HAP-1 (cell line): Measurements from ENCODE around the gene PARD6G.
"Not testable (repeated sequence)": the region's sequence is repeated elsewhere in the genome, so short reads cannot be mapped to it uniquely, and the experiment has no call there.

ENCODE experiments used
- DNase-seq, 2 experiments: peaks; one replicate each; pipeline ENCODE4 v3.0.0-alpha.2; 2016 to 2020; ENCODE audit warnings: low spot score in 2 of 2
- H3K27me3 ChIP-seq: fragments of 250-450 bp; sonication (Bioruptor Pico); 2 replicates; pipeline ENCODE4 v1.5.1; 2020; ENCODE audit warnings: low read depth, mild to moderate bottlenecking, moderate library complexity
- H3K36me3 ChIP-seq: fragments of 250-450 bp; sonication (Bioruptor Pico); replicated peaks from 2 replicates; pipeline ENCODE4 v1.5.1; 2020; ENCODE audit warnings: mild to moderate bottlenecking
- H3K4me1 ChIP-seq: fragments of 250-450 bp; sonication (Bioruptor Pico); 2 replicates; pipeline ENCODE4 v1.5.1; 2020; ENCODE audit warnings: mild to moderate bottlenecking
- H3K4me3 ChIP-seq: fragments of 250-450 bp; sonication (Bioruptor Pico); 2 replicates; pipeline ENCODE4 v1.5.1; 2020; ENCODE audit warnings: mild to moderate bottlenecking, moderate library complexity
- H3K9me3 ChIP-seq: fragments of 250-450 bp; sonication (Bioruptor Pico); 2 replicates; pipeline ENCODE4 v1.5.1; 2020; ENCODE audit warnings: mild to moderate bottlenecking, moderate library complexity
- in situ Hi-C: fragments of 300-500 bp; cut with MboI; formaldehyde crosslinking; loops from 3 replicates; pipeline ENCODE4 v1.14.3; 2020; ENCODE audit warnings: low sequenced_read_pairs, inconsistent platforms, mixed read lengths

Gene PARD6G

DNA sequence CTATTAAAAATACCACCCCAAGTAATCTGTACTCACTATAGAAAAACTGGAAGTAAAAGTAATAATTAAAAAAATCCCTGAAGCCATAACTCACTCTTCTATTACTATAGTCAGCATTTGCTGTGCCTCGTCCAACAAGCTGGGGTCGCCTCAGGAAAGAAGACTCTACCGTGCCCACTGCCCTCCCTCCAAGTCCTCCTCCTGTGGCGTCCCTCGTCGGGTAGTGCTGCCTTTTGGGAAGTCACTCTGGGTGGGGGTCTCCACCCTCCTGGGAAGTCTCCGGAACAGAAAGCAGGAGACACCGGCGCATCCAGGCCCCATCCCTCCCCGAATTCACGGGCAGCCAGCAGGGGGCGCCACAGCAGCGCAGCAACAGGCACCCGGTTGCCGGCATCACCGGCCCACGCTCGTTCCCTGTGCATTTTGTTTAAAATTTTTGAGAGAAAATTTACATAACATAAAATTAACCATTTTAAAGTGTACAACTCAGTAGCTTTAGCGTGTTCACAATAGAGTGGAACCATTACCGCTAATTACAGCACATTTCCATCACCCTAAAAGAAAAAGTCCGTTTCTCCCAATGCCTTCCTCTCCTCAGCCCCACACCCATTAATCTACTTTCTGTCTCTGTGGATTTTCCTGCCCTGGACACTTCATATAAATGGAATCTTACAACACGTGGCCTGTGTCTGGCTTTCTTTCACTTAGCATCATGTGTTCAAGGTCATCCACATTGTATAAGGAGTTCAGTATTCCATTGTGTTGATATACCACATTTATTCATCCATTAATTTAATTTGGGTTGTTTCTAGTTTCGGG lies 76.1 kb downstream of the PARD6G start:
- peaks cover 3% of the 10 kb centered on the region for H3K4me1 ChIP-seq
- H3K36me3 ChIP-seq = no peaks in the 10 kb centered on the region
- in situ Hi-C loops = no loop called here
- H3K9me3 ChIP-seq = no peaks in the 10 kb centered on the region
- no peaks in the 10 kb centered on the region for H3K27me3 ChIP-seq
- no peak overlapping the region for H3K4me3 ChIP-seq
- peak; percentile 28 to 84 for DNase-seq

DNA sequence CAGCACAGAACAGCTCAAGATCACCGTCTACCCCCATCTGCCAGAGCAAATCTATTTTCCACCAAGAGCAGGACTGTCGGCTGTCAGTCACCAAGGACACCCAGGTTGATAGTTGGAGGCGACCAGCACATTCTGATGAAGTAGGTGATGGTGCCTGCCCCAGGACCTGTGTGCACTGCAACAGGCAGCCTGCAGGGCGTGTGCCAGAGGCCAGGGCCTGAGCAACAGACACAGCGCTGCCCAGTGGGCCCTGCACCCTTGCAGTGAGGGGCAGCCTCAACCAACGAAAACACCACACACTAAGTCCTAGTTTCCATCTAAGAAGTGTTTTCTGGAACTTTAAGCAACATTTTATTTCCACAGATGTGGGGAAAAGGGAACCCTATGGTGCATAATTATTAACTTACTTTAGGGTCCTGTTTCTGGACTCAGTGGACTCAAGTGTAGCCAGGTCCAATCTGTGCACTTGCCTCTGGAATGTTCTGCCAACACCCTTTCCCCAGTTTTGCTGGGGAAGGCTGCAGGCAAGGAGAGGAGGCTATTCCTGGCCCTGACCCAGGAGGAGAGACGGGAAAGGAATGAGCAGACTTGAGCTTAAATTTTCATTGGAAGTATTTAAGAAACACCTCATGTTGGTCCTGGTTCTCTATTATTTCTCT lies 76.8 kb downstream of the PARD6G start:
- no peak for DNase-seq
- H3K4me1 ChIP-seq = peaks cover 3% of the 10 kb centered on the region
- H3K27me3 ChIP-seq = no peaks in the 10 kb centered on the region
- in situ Hi-C loops = no loop called here
- H3K36me3 ChIP-seq = no peaks in the 10 kb centered on the region
- H3K4me3 ChIP-seq = no peak overlapping the region
- H3K9me3 ChIP-seq = no peaks in the 10 kb centered on the region

DNA sequence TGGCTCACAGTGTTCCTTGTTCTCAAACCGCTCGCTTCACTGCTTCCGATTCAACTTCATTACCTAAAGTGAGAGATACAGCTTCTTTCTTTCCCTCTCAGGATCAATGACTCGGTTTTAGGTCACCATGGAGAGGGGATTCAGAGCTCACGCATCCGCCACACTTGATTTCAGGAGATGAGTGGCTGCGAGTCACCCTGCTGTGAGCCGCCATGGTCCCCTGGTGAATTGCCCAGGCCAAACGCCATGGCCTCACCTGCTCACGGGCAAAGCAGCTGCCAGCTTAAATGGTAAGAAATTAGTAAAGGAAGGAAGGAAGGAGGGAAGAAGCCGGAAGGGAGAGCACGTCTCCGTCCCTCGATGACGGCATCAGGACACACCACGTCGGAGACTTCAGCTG lies 77.7 kb downstream of the PARD6G start:
- Histone ChIP-seq H3K4me3 (no peak overlapping the region), H3K27me3 (no peaks in the 10 kb centered on the region), H3K9me3 (no peaks in the 10 kb centered on the region), H3K4me1 (peaks cover 3% of the 10 kb centered on the region), H3K36me3 (no peaks in the 10 kb centered on the region)
- DNase-seq = no peak
- in situ Hi-C loops = no loop called here

DNA sequence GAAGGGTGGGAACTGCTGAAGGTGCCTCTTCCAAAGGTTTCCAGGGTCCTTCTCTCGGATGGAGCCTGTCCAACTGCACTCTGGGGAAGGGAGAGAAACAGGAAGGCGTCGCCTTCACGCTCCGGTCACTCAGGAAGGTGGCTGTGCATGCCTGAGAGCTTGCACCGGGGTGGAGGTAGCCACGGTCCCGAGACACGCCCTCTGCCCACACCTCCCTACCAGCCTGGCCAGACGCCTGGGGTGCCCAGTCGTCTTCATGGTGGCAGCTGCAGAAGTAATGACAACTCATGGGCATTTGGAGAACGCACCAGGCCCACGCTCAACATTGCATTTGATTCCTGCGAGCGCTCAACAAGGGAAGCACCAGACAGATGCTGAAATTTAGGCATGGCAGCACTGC lies 78.3 kb downstream of the PARD6G start:
- no peak for DNase-seq
- H3K27me3 ChIP-seq = no peaks in the 10 kb centered on the region
- no peak overlapping the region for H3K4me3 ChIP-seq
- H3K9me3 ChIP-seq = no peaks in the 10 kb centered on the region; the same call in 1 of the 2 replicates
- peaks cover 3% of the 10 kb centered on the region for H3K4me1 ChIP-seq
- H3K36me3 ChIP-seq = no peaks in the 10 kb centered on the region
- in situ Hi-C loops = no loop called here

DNA sequence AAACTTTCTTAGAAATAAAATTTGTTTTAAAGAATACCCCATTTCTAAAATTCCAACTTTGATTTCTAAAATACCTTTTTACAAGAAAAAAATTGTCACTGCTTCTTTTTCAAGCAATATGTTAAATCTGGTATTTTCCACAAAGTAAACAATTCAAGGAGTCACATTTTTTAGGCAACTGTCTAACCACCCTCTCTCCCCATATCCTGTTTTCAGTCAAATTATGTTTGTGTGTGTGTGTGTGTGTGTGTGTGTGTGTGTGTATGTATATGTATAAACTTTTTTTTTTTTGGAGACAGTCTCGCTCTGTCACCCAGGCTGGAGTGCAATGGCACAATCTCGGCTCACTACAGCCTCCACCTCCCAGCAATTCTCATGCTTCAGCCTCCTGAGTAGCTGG lies 79.0 kb downstream of the PARD6G start:
- H3K4me1 ChIP-seq = peaks cover 3% of the 10 kb centered on the region
- in situ Hi-C loops = no loop called here
- H3K27me3 ChIP-seq = no peaks in the 10 kb centered on the region
- no peak for DNase-seq
- no peaks in the 10 kb centered on the region for H3K36me3 ChIP-seq
- H3K4me3 ChIP-seq = no peak overlapping the region
- no peaks in the 10 kb centered on the region; the same call in 1 of the 2 replicates for H3K9me3 ChIP-seq

DNA sequence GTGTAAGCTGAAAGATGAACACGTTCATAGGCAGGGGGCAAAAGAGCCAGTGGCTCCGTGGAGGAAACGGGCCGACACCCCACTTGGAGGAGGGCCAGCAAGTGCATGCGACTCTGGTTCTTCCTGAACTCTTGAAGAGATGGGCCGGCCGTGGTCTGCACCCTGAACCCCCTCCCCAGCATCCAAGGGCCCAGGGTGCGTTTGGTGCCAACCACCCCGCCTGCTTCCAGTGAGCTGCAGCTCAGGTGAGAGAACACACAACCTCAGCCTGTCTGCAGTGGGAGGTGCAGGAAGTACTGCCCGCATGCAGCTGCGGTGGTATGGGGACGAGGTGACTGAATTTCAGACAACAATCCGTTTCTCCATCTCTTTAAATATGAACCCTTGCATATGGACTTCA lies 79.4 kb downstream of the PARD6G start:
- no peaks in the 10 kb centered on the region for H3K36me3 ChIP-seq
- no peak for DNase-seq
- no peak overlapping the region for H3K4me3 ChIP-seq
- in situ Hi-C loops = no loop called here
- H3K4me1 ChIP-seq = peaks cover 3% of the 10 kb centered on the region
- H3K27me3 ChIP-seq = no peaks in the 10 kb centered on the region
- no peaks in the 10 kb centered on the region; the same call in 1 of the 2 replicates for H3K9me3 ChIP-seq

DNA sequence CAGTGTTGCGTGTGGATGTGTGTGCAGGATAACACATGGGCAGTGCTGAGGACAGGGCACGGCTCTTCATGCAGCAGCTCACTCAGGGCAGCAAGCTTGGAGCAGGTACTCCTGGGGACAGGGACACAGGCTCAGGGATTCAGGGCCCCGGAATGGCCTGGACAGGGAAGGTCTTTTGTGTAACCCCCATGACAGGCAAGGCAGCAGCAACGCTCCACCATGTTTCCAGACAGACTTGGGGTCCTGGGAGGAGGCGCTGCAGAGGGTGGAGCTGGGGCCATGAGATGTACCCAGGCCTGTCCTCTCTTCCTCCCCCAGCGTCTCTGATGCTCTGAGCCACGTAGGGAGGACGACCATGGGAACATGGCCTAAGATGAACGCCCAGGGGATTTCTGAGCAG lies 80.0 kb downstream of the PARD6G start:
- no peak for DNase-seq
- no peaks in the 10 kb centered on the region for H3K27me3 ChIP-seq
- in situ Hi-C loops = no loop called here
- H3K36me3 ChIP-seq = no peaks in the 10 kb centered on the region
- H3K4me1 ChIP-seq = peaks cover 3% of the 10 kb centered on the region
- H3K4me3 ChIP-seq = no peak overlapping the region
- H3K9me3 ChIP-seq = no peaks in the 10 kb centered on the region; the same call in 1 of the 2 replicates

DNA sequence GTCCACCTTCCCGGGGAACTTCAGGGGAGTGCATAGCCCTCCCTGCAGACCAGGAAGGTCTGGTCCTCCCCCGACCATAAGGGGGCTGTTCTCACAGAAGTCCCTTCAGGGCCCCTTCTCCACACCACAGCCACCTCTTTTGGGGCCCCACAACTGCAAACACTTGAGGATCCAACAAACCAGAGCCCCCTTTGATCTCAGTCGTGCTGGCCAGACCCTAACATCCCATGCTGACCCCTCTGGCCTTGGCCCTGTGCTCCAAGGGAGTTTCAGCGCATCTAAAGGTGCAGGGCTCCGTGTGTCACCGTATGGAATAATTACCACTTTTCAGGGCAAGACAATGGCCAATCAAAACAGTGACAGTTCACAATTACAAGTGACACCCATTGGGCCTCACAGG lies 80.6 kb downstream of the PARD6G start:
- Histone ChIP-seq H3K4me3 (no peak overlapping the region), H3K36me3 (no peaks in the 10 kb centered on the region), H3K9me3 (no peaks in the 10 kb centered on the region; the same call in 1 of the 2 replicates), H3K27me3 (no peaks in the 10 kb centered on the region), H3K4me1 (peaks cover 3% of the 10 kb centered on the region)
- in situ Hi-C loops = no loop called here
- no peak for DNase-seq

DNA sequence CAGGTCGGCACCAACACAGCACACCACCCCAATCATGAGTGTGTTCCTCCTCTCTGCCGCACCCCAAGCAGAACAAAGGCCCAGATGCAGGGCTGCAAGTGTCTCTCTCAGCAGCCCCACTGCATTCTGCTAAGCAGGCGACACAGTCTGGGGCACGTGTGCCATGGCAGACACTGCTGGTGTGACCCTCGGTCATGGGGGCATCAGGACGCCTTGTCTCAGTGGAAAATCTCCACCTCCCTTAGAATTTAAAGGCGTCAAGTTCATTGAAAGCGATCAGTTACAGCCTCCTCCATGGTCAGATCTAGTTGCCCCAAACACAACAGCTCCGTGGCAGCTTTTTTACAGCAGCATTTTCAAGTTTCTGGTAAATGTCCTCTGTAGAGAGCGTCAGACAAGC lies 81.1 kb downstream of the PARD6G start:
- H3K4me1 ChIP-seq = no peaks in the 10 kb centered on the region; the same call in 1 of the 2 replicates
- H3K27me3 ChIP-seq = no peaks in the 10 kb centered on the region
- in situ Hi-C loops = no loop called here
- H3K4me3 ChIP-seq = no peak overlapping the region
- no peak for DNase-seq
- H3K36me3 ChIP-seq = no peaks in the 10 kb centered on the region
- H3K9me3 ChIP-seq = no peaks in the 10 kb centered on the region; the same call in 1 of the 2 replicates

DNA sequence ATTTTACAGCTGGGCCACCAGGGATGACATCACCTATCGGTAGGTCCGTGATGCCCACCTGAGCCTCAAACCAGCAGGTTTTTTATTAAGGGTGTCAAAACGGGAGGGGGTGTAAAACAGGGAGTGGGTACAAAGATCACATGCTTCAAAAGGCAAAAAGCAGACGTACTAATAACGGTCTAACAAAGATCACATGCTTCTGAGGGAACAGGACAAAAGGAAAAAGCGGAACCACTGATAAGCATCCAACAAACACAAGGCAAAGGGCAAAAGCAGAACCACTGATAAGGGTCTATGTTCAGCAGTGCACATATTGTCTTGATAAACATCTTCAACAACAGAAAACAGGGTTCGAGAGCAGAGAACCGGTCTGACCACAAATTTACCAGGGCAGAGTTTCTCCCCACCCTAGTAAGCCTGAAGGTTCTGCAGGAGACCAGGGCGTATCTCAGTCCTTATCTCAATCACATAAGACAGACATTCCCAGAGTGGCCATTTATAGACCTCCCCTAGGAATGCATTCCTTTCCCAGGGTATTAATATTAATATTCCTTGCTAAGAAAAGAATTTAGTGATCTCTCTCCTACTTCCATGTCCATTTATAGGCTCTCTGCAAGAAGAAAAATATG lies 82.5 kb downstream of the PARD6G start:
- DNase-seq, in situ Hi-C loops: not testable (repeated sequence)

DNA sequence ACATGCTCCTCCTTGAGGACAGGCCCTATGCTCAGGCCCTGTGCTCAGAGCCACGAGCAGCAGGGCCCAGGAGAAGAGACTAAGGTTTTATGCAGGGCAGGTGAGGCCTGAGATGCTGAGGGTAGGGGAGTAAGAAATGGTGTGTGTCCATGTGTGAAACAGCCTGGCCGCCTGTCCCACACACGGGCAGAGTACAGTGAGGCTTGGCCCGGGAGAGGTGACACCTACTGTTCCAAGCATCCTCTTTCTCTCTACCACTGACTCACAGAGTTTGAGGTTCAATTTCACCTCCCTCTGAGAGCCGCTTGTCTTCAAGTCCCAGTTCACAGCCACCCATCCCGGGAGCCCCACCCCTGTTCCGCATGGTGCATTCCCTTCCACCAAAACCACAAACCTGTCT lies 84.1 kb downstream of the PARD6G start:
- no peaks in the 10 kb centered on the region for H3K36me3 ChIP-seq
- no peaks in the 10 kb centered on the region; the same call in 1 of the 2 replicates for H3K9me3 ChIP-seq
- H3K27me3 ChIP-seq = no peaks in the 10 kb centered on the region
- H3K4me3 ChIP-seq = no peak overlapping the region
- in situ Hi-C loops = no loop called here
- DNase-seq = no peak
- no peaks in the 10 kb centered on the region for H3K4me1 ChIP-seq

More for the DNA sequence above, 82.5 kb downstream of the PARD6G start:
- not testable (repeated sequence) for H3K36me3 ChIP-seq, H3K9me3 ChIP-seq, H3K27me3 ChIP-seq, H3K4me3 ChIP-seq, H3K4me1 ChIP-seq

DNA sequence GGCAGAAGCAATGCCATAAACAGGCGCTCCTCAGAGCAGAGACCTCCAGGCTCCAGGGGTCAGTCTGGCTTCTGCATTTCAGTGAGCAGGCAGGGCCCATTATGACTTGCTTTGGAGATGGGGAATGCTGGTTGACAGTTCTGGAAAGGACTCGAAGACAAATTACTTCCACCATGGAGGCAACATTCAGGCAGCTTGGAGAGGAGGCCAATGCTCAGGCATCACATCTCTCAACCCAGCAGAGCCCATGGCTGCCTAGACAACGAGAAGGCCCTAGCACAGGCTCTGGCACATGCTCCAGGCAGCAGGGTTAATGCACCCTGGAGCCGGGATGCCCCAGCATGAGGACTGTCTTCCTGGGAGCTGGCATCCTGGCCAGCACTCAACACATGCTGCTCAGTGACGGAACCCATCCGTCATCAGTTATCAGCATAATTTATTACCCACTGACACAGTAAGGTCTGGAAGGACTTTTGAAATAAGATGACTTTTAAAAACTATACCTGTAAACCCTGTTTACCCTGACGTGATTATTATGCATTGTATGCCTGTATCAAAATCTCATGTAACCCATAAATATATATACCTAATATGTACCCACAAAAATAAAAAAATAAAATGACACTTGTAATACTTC lies 85.4 kb downstream of the PARD6G start:
- no peak overlapping the region for H3K4me3 ChIP-seq
- in situ Hi-C loops = no loop called here
- DNase-seq = no peak
- H3K27me3 ChIP-seq = no peaks in the 10 kb centered on the region
- no peaks in the 10 kb centered on the region; the same call in 1 of the 2 replicates for H3K9me3 ChIP-seq
- no peaks in the 10 kb centered on the region for H3K36me3 ChIP-seq
- H3K4me1 ChIP-seq = no peaks in the 10 kb centered on the region

DNA sequence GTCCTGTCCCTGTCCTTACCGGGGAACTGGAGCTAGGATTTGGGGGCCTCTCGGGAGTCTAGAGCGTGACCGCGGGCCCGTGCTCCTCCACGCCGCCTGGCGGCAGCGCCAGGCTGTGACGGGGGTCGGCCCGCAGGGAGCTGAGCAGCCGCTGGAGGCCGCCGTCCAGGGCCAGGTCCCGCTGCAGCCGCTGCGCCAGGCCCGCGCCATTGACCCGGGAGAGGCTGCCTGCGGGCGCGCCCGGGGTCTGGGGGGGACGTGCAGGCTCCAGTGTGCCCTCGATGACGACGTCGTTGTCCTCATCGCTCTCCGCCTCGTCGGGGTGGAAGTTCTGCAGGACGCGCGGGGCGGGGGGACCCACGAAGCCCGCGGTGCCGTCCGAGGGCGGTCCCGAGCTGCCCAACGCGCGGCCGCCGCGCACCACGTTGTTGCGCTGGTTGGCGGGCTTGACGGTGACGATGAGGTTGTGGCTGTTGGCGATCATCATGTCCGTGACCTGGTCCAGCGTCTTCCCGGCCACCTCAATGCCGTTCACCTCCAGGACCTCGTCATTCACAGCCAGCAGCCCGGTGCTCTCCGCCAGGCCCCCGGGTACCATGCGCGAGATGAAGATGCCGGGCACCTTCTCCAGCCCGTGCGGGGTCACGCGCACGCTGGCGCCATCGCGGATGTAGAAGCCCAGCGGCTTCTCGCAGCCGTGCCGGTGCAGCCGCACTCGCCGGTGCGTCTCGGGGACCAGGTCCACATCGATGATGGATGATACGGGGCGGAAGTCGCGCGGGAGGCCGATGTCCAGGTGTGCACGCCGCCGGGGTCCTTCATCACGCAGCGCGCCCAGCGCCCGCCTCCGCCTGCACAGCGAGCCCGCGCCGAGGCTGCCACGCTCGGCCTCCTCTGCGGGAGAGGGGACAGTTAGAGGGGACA lies 87.3 kb downstream of the PARD6G start:
- in situ Hi-C loops = no loop called here
- no peak for DNase-seq
- Histone ChIP-seq H3K27me3 (no peaks in the 10 kb centered on the region), H3K4me1 (no peaks in the 10 kb centered on the region), H3K36me3 (no peaks in the 10 kb centered on the region), H3K9me3 (no peaks in the 10 kb centered on the region; the same call in 1 of the 2 replicates), H3K4me3 (no peak overlapping the region)
